Endothelial cell of coronary artery (primary cell): ENCODE measurements around the gene ADSL. TPM values are rescaled to one million over a fixed set of nuclear protein-coding genes. Genes with fewer than 3 reads are reported as not detected.

Experiments
- total RNA-seq: library from RNA; depleted of rRNA; stranded (reverse); fragments of >200 nt; gene quantifications from 2 replicates; pipeline ENCODE4 v1.2.3, GENCODE V29; 2014

Gene ADSL
- total RNA-seq = 124 and 171 TPM in 2 replicates

GRCh38 chr22:40346185-40347118 lies at the start of gene ADSL:
TSS of gene ADSL (plus strand) at chr22:40346500. CDS start at chr22:40346559, 59 bp downstream.

Other genes starting within 250 kb of the ADSL start
- gene TNRC6B, start 168.6 kb upstream of the ADSL start, total RNA-seq = 15.8 and 16.8 TPM in 2 replicates
- gene SGSM3, start 24.1 kb downstream of the ADSL start, total RNA-seq = 53.5 and 70.8 TPM in 2 replicates